IMR-90 (cell line): ENCODE results near the gene PDLIM1. TPM values are rescaled to one million over a fixed set of nuclear protein-coding genes. Genes with fewer than 3 reads are reported as not detected.
A peak's percentile ranks its signal among the peaks of the same experiment; 100 is the strongest.

Source experiments
- ATAC-seq: fragments of 200-7000 bp; cut with Tn5 transposase; 2 replicates; pipeline ENCODE4 v1.9.1; 2020; ENCODE audit warnings: low read depth, mild to moderate bottlenecking, moderate library complexity
- BruUV-seq: library from RNA; stranded (reverse); fragments of 400-500 nt; replicated peaks from 2 replicates; lab custom pipeline; 2021; lab: Mats Ljungman, UMichigan
- CTCF ChIA-PET: fragments of 300-600 bp; formaldehyde crosslinking; extraction: SDS; loops from one replicate; lab custom pipeline; 2021; ENCODE audit warnings: antibody characterized with exemption; lab: Yijun Ruan, JAX
- POLR2A ChIA-PET: fragments of 300-600 bp; sonication (Branson Sonifier 250); formaldehyde crosslinking; loops from one replicate; lab custom pipeline; 2022; ENCODE audit warnings: antibody characterized with exemption; ENCODE audit not compliant: unreplicated experiment; lab: Charles Lee
- DNase-seq: peaks from one replicate; pipeline ENCODE4 v3.0.0; 2013
- H2AFZ ChIP-seq: replicated peaks from 2 replicates; pipeline ENCODE3; 2013; ENCODE audit warnings: low read length, mild to moderate bottlenecking; ENCODE audit not compliant: poor library complexity
- H2AK5ac ChIP-seq: 2 replicates; pipeline ENCODE4 v1.6.1; 2013; ENCODE audit warnings: low read depth, low read length, inconsistent platforms
- H2AK9ac ChIP-seq: replicated peaks from 2 replicates; pipeline ENCODE3; 2013; ENCODE audit warnings: mild to moderate bottlenecking, low read depth, low read length, moderate library complexity; ENCODE audit not compliant: poor library complexity
- H2BK120ac ChIP-seq: 2 replicates; pipeline ENCODE4 v1.6.1; 2013; ENCODE audit warnings: low read depth, low read length, inconsistent platforms
- H2BK15ac ChIP-seq: 3 replicates; pipeline ENCODE4 v1.6.1; 2013; ENCODE audit warnings: low read depth, low read length, inconsistent platforms
- H2BK20ac ChIP-seq: 2 replicates; pipeline ENCODE4 v1.6.1; 2013; ENCODE audit warnings: low read depth, mild to moderate bottlenecking, inconsistent platforms, low read length, moderate library complexity
- H2BK5ac ChIP-seq: 2 replicates; pipeline ENCODE4 v1.6.1; 2013; ENCODE audit warnings: mild to moderate bottlenecking, low read depth, low read length, inconsistent platforms; ENCODE audit not compliant: poor library complexity, severe bottlenecking
- H3K14ac ChIP-seq: replicated peaks from 2 replicates; pipeline ENCODE4 v1.6.1; 2013; ENCODE audit warnings: low read depth, low read length, inconsistent platforms
- H3K18ac ChIP-seq: 2 replicates; pipeline ENCODE4 v1.6.1; 2013; ENCODE audit warnings: low read depth, low read length, control low read depth
- H3K23ac ChIP-seq: 2 replicates; pipeline ENCODE4 v1.6.1; 2013; ENCODE audit warnings: low read depth, low read length, inconsistent platforms
- H3K27ac ChIP-seq: 2 replicates; pipeline ENCODE4 v1.5.1; 2013; ENCODE audit warnings: mild to moderate bottlenecking, control low read depth, low read length; ENCODE audit not compliant: insufficient read depth
- H3K27me3 ChIP-seq: 2 replicates; pipeline ENCODE4 v1.6.1; 2013; ENCODE audit warnings: low read length; ENCODE audit not compliant: control insufficient read depth, insufficient read depth
- H3K36me3 ChIP-seq: 2 replicates; pipeline ENCODE4 v1.6.1; 2013; ENCODE audit warnings: low read length, mixed read lengths; ENCODE audit not compliant: control insufficient read depth, insufficient read depth
- H3K4ac ChIP-seq: 2 replicates; pipeline ENCODE4 v1.6.1; 2013; ENCODE audit warnings: low read depth, low read length, inconsistent platforms
- H3K4me1 ChIP-seq: 2 replicates; pipeline ENCODE4 v1.6.1; 2013; ENCODE audit warnings: low read length, mixed read lengths; ENCODE audit not compliant: control insufficient read depth, insufficient read depth
- H3K4me2 ChIP-seq: 2 replicates; pipeline ENCODE4 v1.6.1; 2013; ENCODE audit warnings: low read depth, mild to moderate bottlenecking, control low read depth, low read length, moderate library complexity
- H3K4me3 ChIP-seq: 2 replicates; pipeline ENCODE4 v1.5.1; 2013; ENCODE audit warnings: low read depth, mild to moderate bottlenecking, control low read depth, low read length, moderate library complexity; ENCODE audit not compliant: insufficient read depth
- H3K56ac ChIP-seq: 2 replicates; pipeline ENCODE4 v1.6.1; 2013; ENCODE audit warnings: low read length, inconsistent platforms; ENCODE audit not compliant: insufficient read depth; ENCODE audit errors: extremely low read depth
- H3K79me1 ChIP-seq, 2 experiments: 2 replicates each; pipeline ENCODE4 v1.6.1; 2013; ENCODE audit warnings: low read length in 2 of 2, inconsistent platforms in 1 of 2, low read depth in 1 of 2
- H3K9ac ChIP-seq: 2 replicates; pipeline ENCODE4 v1.6.1; 2013; ENCODE audit warnings: low read depth, low read length, control low read depth
- H3K9me1 ChIP-seq: 2 replicates; pipeline ENCODE4 v1.6.1; 2013; ENCODE audit warnings: low read length, inconsistent platforms; ENCODE audit not compliant: insufficient read depth
- H3K9me3 ChIP-seq: 2 replicates; pipeline ENCODE4 v1.6.1; 2013; ENCODE audit warnings: low read length; ENCODE audit not compliant: control insufficient read depth, insufficient read depth
- H4K20me1 ChIP-seq: 2 replicates; pipeline ENCODE4 v1.6.1; 2013; ENCODE audit warnings: low read length, inconsistent platforms; ENCODE audit not compliant: insufficient read depth
- H4K5ac ChIP-seq: 2 replicates; pipeline ENCODE4 v1.6.1; 2013; ENCODE audit warnings: mild to moderate bottlenecking, low read depth, low read length, control low read depth
- H4K8ac ChIP-seq, 2 experiments: 2 replicates each; pipeline ENCODE4 v1.6.1; 2013; ENCODE audit warnings: low read depth in 2 of 2, low read length in 2 of 2, control low read depth in 1 of 2, inconsistent platforms in 1 of 2
- H4K91ac ChIP-seq: 2 replicates; pipeline ENCODE4 v1.6.1; 2013; ENCODE audit warnings: low read depth, low read length, inconsistent platforms; ENCODE audit not compliant: insufficient read depth
- CEBPB ChIP-seq: IDR thresholded peaks from 2 replicates; pipeline ENCODE4 v1.6.1; 2012; ENCODE audit warnings: low read depth, low read length, improper control_type of control experiment
- CHD1 ChIP-seq: IDR thresholded peaks from 2 replicates; pipeline ENCODE4 v1.6.1; 2012; ENCODE audit warnings: low read depth, low read length, improper control_type of control experiment
- CTCF ChIP-seq: conservative IDR thresholded peaks from 2 replicates; pipeline ENCODE4 v1.5.1; 2012; ENCODE audit warnings: mild to moderate bottlenecking, low read depth, low read length, improper control_type of control experiment
- MAZ ChIP-seq: IDR thresholded peaks from 2 replicates; pipeline ENCODE4 v1.6.1; 2012; ENCODE audit warnings: low read depth, mild to moderate bottlenecking, low read length, improper control_type of control experiment, moderate library complexity, borderline replicate concordance
- RAD21 ChIP-seq: IDR thresholded peaks from 2 replicates; pipeline ENCODE4 v1.6.1; 2012; ENCODE audit warnings: low read length, improper control_type of control experiment
- RFX5 ChIP-seq: IDR thresholded peaks from 2 replicates; pipeline ENCODE4 v1.8.0; 2012; ENCODE audit warnings: low read depth, mild to moderate bottlenecking, low read length, moderate library complexity
- WGBS, 2 experiments: methylation state at CpG; one replicate each; pipeline versions ENCODE4 v1.1.5 to v1.1.7; 2013; ENCODE audit warnings: missing lambda C conversion rate in 2 of 2; ENCODE audit not compliant: insufficient read length in 1 of 2; ENCODE audit errors: extremely low coverage in 2 of 2; 5-methylcytosine and 5-hydroxymethylcytosine counted together
- dilution Hi-C: fragments of 300-500 bp; cut with HindIII; formaldehyde crosslinking; loops from one replicate; pipeline ENCODE4 v1.14.3; 2018; ENCODE audit warnings: low sequenced_read_pairs; ENCODE audit not compliant: unreplicated experiment
- in situ Hi-C: fragments of 300-500 bp; cut with MboI; formaldehyde crosslinking; loops from 3 replicates; pipeline ENCODE4 v1.14.3; 2019; ENCODE audit warnings: low sequenced_read_pairs, inconsistent platforms, mixed read lengths
- intact Hi-C: fragments of 100-400 bp; cut with micrococcal nuclease; formaldehyde crosslinking; loops from 2 replicates; pipeline ENCODE4 v1.10.0; 2022
- polyA plus RNA-seq, 3 experiments: library from polyadenylated mRNA; depleted of rRNA; stranded (reverse); fragments of >200 nt; gene quantifications; 2 replicates each; pipeline ENCODE4 v1.2.3, GENCODE V29; 2012; ENCODE audit warnings: low replicate concordance in 1 of 3
- total RNA-seq: library from RNA; depleted of rRNA; stranded (reverse); fragments of >200 nt; gene quantifications from 2 replicates; pipeline ENCODE4 v1.2.3, GENCODE V29; 2012

Gene PDLIM1
- total and polyA plus RNA-seq, 2 of the 4 experiments (the other 2 are of a cell fraction) = 30.1 to 187 TPM

GRCh38 chr10:95278061-95278988 is 12.5 kb downstream of the PDLIM1 start:
- TF ChIP-seq CTCF = no peak
- TF ChIP-seq RAD21 = no peak
- peak; percentile 29; the same call in 1 of the 2 replicates for TF ChIP-seq MAZ
- no peak for TF ChIP-seq RFX5
- peak; percentile 72 for TF ChIP-seq CEBPB
- TF ChIP-seq CHD1 = no peak
- Histone ChIP-seq H2AFZ (peak overlapping the region; percentile 21), H3K36me3 (no peaks in the 10 kb centered on the region; the same call in 1 of the 2 replicates), H4K5ac (peak overlapping the region; percentile 69), H3K9me3 (no peaks in the 10 kb centered on the region), H3K23ac (peak overlapping the region; percentile 44; the same call in 1 of the 2 replicates), H2BK20ac (peak overlapping the region; percentile 22; the same call in 1 of the 2 replicates), H3K4me2 (0 out of 2 replicates have a peak overlapping the region, but pooled peaks have one; percentile 35), H3K4me3 (no peak overlapping the region), H3K4me1 (peaks cover 36% of the 10 kb centered on the region), H3K27me3 (no peaks in the 10 kb centered on the region), H2AK5ac (peak overlapping the region; percentile 55; the same call in 1 of the 2 replicates), H2AK9ac (no peak overlapping the region), H2BK120ac (peak overlapping the region; percentile 12), H3K79me1 (peaks cover 12 to 78% of the 10 kb centered on the region in 2 experiments), H2BK5ac (peak overlapping the region; percentile 86), H3K14ac (peak overlapping the region; percentile 29), H4K8ac (peak overlapping the region in 1 of 2 experiments; percentile 27; a peak in 2 of 4 replicates), H3K9ac (no peak overlapping the region), H3K9me1 (peaks cover 23% of the 10 kb centered on the region), H2BK15ac (peak overlapping the region; percentile 13; the same call in 1 of the 3 replicates), H3K4ac (peak overlapping the region; percentile 73), H4K20me1 (peaks cover 75% of the 10 kb centered on the region), H3K18ac (peak overlapping the region; percentile 72), H4K91ac (peak overlapping the region; percentile 34; the same call in 1 of the 2 replicates), H3K56ac (no peak overlapping the region), H3K27ac (peak overlapping the region; percentile 89)
- ATAC-seq (peak; percentile 16), DNase-seq (peak; percentile 73)
- ChIA-PET POLR2A (no interaction called here), CTCF (interaction anchor here (2.4 kb wide), 1 partner anchor 35 kb away, joined by 9 read pairs; no protein-coding TSS in a partner anchor)
- intact Hi-C loops (loop anchor here (2.0 to 5.0 kb wide), 2 partner anchors 32 to 84 kb away; no protein-coding TSS in a partner anchor), in situ Hi-C loops (no loop called here), dilution Hi-C loops (no loop called here)
- BruUV-seq = no TSS peak
- 70% methylated on average over 5 of the region's 6 CpGs; no CpG with 5 or more reads in 1 of the 2 experiments for WGBS, 2 experiments
